NB4 (cell line): ENCODE data around the gene DAAM2.

Experiments
- CTCF ChIP-seq: IDR thresholded peaks from one replicate; pipeline ENCODE4 v1.5.1; 2012; ENCODE audit warnings: low read depth, low read length
- POLR2A ChIP-seq: IDR thresholded peaks from 2 replicates; pipeline ENCODE4 v1.6.1; 2011; ENCODE audit warnings: mild to moderate bottlenecking; ENCODE audit not compliant: insufficient read length; ENCODE audit errors: extremely low read depth

- TF ChIP-seq CTCF: no peak
- no peak for TF ChIP-seq POLR2A
Observed at GRCh38 chr6:39910164-39910563, 118.0 kb downstream of the DAAM2 start.
